GM19468 (cell line): Measurements from ENCODE around the gene TTYH1.

Source experiments
- ATAC-seq: cut with Tn5 transposase; IDR thresholded peaks from one replicate; pipeline ENCODE4 v1.9.1; 2021; ENCODE audit warnings: mild to moderate bottlenecking, moderate library complexity, moderate number of reproducible peaks; ENCODE audit not compliant: unreplicated experiment; ENCODE audit errors: extremely low read depth

Gene TTYH1

GRCh38 chr19:54420383-54421168, 5.3 kb downstream of the TTYH1 start:
- no peak for ATAC-seq

- no peak for ATAC-seq
Observed at GRCh38 chr19:54421169-54421516, 5.9 kb downstream of the TTYH1 start.

- no peak for ATAC-seq
Observed at GRCh38 chr19:54421521-54421920, 6.3 kb downstream of the TTYH1 start.

- ATAC-seq, result no peak
Observed at GRCh38 chr19:54422136-54422535, 6.9 kb downstream of the TTYH1 start.

GRCh38 chr19:54424201-54424600, 8.9 kb downstream of the TTYH1 start:
- ATAC-seq, result no peak

- no peak for ATAC-seq
Observed at GRCh38 chr19:54424660-54425381, 9.6 kb downstream of the TTYH1 start.

GRCh38 chr19:54425382-54425723, 10.1 kb downstream of the TTYH1 start:
- no peak for ATAC-seq

- ATAC-seq, result no peak
Observed at GRCh38 chr19:54426291-54426931, 11.1 kb downstream of the TTYH1 start.

GRCh38 chr19:54427586-54427985, 12.3 kb downstream of the TTYH1 start:
- ATAC-seq, result no peak

- ATAC-seq, result no peak
Observed at GRCh38 chr19:54428323-54429175, 13.3 kb downstream of the TTYH1 start.

GRCh38 chr19:54429176-54429495, 13.9 kb downstream of the TTYH1 start:
- ATAC-seq, result no peak

- ATAC-seq, result no peak
Observed at GRCh38 chr19:54429545-54430227, 14.4 kb downstream of the TTYH1 start.

GRCh38 chr19:54430306-54431254, 15.3 kb downstream of the TTYH1 start:
- no peak for ATAC-seq

- ATAC-seq, result no peak
Observed at GRCh38 chr19:54431255-54431838, 16.1 kb downstream of the TTYH1 start.

GRCh38 chr19:54432144-54432738, 17.0 kb downstream of the TTYH1 start:
- ATAC-seq, result no peak

GRCh38 chr19:54433697-54434096, 18.4 kb downstream of the TTYH1 start:
- ATAC-seq, result no peak

GRCh38 chr19:54434112-54434872, 19.0 kb downstream of the TTYH1 start:
- ATAC-seq, result no peak

- ATAC-seq, result no peak
Observed at GRCh38 chr19:54434873-54435214, 19.6 kb downstream of the TTYH1 start.
